Heart left ventricle (tissue), 13 donors: ENCODE results near the gene PACS2.

Experiments
- POLR2A ChIP-seq, 2 donors: fragments of 450-650 bp; IDR thresholded peaks; one replicate each; pipeline ENCODE4 v1.6.1; 2017; ENCODE audit warnings: antibody characterized with exemption in 2 of 2, mild to moderate bottlenecking in 2 of 2, moderate library complexity in 2 of 2
- TF ChIP-seq, protein P1 (sequence below), 12 donors: fragments of 200-600 bp; sonication (generic) in 4 of 12; IDR thresholded peaks; one replicate each; pipeline versions ENCODE4 v1.5.0 to v1.8.0; 2018 to 2022; ENCODE audit warnings: antibody characterized with exemption in 12 of 12, mild to moderate bottlenecking in 5 of 12
- donor health status: ischemic (EF 13 %, LVEDD 7.1; RV severe dilation, severe dysfunction).
- donor health status: DM: no; HTN: yes; CAD: no.
- donor health status: DM: no; HTN: no; CAD: no.
- donor health status: ischemic (EF 25% LVEDD 6.9; RV normal size, moderate dysfunction).
- donor health status: ischemic (EF 25% LVEDD 5.7; RV mildly dilated, moderate dysfunction).
- donor health status: ischemic (EF 35%, LVEDD 5.7; RV mildly dilated, moderate dysfunction).
- donor health status: nonischemic (EF 11% LVEDD 7.7; RV severe dilation, severe dysfunction).
- donor health status: DM: yes; HTN: yes; CAD: no.
- donor health status: PGD.
- donor health status: ischemic (EF 29% LVEDD 5.4; RV normal size, mild dysfunction).
- donor health status: nonischemic (EF 23%, LVEDD 6.1; RV moderate dilation, normal function).

DNA sequence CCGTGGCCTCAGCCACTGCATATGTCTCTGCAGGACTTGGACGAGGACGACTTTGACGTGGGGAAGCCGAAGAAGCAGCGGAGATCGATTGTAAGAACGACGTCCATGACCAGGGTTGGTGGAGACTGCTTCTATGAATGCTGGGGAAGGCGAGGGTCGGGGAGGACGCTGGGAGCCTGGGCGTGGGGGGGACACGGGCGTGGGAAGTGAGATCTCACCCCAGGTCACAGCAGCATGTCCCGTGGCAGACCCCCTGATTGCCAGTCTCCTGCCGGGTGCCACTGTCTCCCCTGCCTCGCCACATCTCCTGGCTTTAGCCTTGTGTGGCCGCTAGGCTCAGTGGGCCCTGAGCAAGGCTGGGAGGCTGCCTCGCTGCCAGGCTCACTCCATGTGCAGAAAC, 53.9 kb downstream of the PACS2 start:
- TF ChIP-seq, protein P1, sequence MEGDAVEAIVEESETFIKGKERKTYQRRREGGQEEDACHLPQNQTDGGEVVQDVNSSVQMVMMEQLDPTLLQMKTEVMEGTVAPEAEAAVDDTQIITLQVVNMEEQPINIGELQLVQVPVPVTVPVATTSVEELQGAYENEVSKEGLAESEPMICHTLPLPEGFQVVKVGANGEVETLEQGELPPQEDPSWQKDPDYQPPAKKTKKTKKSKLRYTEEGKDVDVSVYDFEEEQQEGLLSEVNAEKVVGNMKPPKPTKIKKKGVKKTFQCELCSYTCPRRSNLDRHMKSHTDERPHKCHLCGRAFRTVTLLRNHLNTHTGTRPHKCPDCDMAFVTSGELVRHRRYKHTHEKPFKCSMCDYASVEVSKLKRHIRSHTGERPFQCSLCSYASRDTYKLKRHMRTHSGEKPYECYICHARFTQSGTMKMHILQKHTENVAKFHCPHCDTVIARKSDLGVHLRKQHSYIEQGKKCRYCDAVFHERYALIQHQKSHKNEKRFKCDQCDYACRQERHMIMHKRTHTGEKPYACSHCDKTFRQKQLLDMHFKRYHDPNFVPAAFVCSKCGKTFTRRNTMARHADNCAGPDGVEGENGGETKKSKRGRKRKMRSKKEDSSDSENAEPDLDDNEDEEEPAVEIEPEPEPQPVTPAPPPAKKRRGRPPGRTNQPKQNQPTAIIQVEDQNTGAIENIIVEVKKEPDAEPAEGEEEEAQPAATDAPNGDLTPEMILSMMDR (IDR thresholded peaks at IDR 0.05): no peak
- TF ChIP-seq POLR2A (IDR thresholded peaks at IDR 0.05): no peak
